IgD-negative memory B cell (primary cell): ENCODE measurements around the gene BTNL8. TPM values are rescaled to one million over a fixed set of nuclear protein-coding genes. Genes with fewer than 3 reads are reported as not detected.
A peak's percentile ranks its signal among the peaks of the same experiment; 100 is the strongest.
"Not testable (repeated sequence)": the region's sequence is repeated elsewhere in the genome, so short reads cannot be mapped to it uniquely, and the experiment has no call there.

Experiments used
- H3K27ac Mint-ChIP-seq, 3 donors: one replicate each; pipeline ENCODE4 v1.8.0; 2020 to 2022; ENCODE audit warnings: mild to moderate bottlenecking in 3 of 3, mixed read lengths in 3 of 3, moderate library complexity in 1 of 3
- H3K27me3 Mint-ChIP-seq: one replicate; pipeline ENCODE4 v1.8.0; 2021; ENCODE audit warnings: mixed read lengths
- H3K36me3 Mint-ChIP-seq: one replicate; pipeline ENCODE4 v1.8.0; 2020; ENCODE audit warnings: mild to moderate bottlenecking, mixed read lengths
- H3K4me1 Mint-ChIP-seq, 3 donors: one replicate each; pipeline ENCODE4 v1.8.0; 2020 to 2022; ENCODE audit warnings: mixed read lengths in 3 of 3, mild to moderate bottlenecking in 1 of 3
- H3K4me3 Mint-ChIP-seq, 4 donors: one replicate each; pipeline ENCODE4 v1.8.0; 2020 to 2022; ENCODE audit warnings: mild to moderate bottlenecking in 4 of 4, mixed read lengths in 4 of 4, moderate library complexity in 3 of 4
- H3K9me3 Mint-ChIP-seq, 3 donors: one replicate each; pipeline ENCODE4 v1.8.0; 2020 to 2021; ENCODE audit warnings: mixed read lengths in 3 of 3, mild to moderate bottlenecking in 1 of 3
- polyA plus RNA-seq: library from polyadenylated mRNA; unstranded; fragments of 300-500 nt; fragmentation: Illumina TruSeq; gene quantifications from one replicate; pipeline ENCODE4 v1.2.3, GENCODE V29; 2021

The BTNL8 gene
- polyA plus RNA-seq, 1 donor from 2014 or later, result not detected

DNA sequence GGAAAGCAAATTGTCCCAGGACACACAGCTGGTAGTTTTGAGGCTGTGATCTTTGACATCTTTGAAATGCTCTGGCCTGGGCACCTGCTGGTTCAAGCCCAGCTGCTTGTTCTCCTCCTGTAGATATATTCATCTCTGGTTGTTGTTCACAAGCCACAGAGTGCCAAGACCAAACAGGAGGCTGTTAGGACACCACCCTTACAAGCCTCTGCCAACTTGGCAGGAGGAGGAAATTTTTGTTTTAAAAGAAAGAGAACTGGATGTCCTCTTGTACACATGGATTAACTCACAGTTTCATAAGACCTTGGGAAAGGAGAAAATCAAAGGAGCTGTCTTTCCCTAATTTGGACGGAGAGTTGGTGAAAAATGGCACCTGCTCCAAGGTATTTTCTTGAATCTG lies 29.4 kb upstream of the BTNL8 start:
- H3K27me3 Mint-ChIP-seq, result peaks cover 5% of the 10 kb centered on the region
- peaks cover 0 to 7% (median 0%) of the 10 kb centered on the region in 3 donors for H3K4me1 Mint-ChIP-seq
- H3K36me3 Mint-ChIP-seq, result no peaks in the 10 kb centered on the region
- H3K4me3 Mint-ChIP-seq, result no peak overlapping the region
- no peak overlapping the region for H3K27ac Mint-ChIP-seq
- no peaks in the 10 kb centered on the region for H3K9me3 Mint-ChIP-seq

DNA sequence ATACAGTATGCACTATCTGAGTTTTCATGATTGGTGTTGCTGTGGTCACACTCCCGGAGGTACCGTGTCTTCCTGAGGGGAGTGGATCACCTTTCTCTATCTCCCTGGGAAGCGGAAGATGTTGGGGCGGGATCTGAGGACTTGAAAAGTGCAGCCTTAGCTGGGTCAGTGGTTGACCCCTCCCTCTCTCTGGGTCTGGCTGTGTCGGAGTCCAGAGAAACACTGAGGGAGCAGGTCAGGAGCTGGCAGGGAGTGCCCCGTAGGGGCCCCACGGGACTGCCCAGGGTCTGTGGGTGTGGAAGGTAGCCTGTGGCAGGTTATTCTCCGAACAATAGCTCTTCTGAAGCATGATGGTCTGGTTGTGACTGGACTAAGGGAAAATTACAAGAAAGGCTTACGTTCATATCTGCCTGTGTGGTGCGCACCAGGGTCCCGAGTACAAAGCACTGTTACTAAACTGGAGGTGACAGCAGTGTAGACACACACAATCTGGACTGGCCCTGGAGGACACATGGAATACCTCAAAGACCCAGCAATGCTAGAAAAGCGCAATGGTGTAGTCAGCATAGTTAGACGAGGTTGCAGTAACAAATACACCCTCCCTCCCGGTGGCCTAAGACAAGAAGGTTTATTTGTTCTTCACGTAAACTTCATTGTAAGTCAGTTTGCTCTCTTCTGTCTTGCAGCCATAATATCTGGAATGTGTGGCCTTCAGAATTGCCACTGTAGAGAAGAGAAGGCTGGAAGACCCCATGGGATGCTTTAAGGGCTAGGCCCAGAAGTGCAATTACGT lies 28.5 kb upstream of the BTNL8 start:
- H3K4me1 Mint-ChIP-seq, result peaks cover 0 to 7% (median 0%) of the 10 kb centered on the region in 3 donors
- H3K27ac Mint-ChIP-seq, result no peak overlapping the region
- no peaks in the 10 kb centered on the region for H3K36me3 Mint-ChIP-seq
- no peaks in the 10 kb centered on the region for H3K9me3 Mint-ChIP-seq
- H3K4me3 Mint-ChIP-seq, result no peak overlapping the region
- H3K27me3 Mint-ChIP-seq, result peaks cover 5% of the 10 kb centered on the region

GRCh38 chr5:180872419-180872818 lies 26.5 kb upstream of the BTNL8 start:
- H3K4me3 Mint-ChIP-seq, result no peak overlapping the region
- H3K27me3 Mint-ChIP-seq, result peaks cover 1% of the 10 kb centered on the region
- H3K36me3 Mint-ChIP-seq, result no peaks in the 10 kb centered on the region
- peaks cover 0 to 7% (median 0%) of the 10 kb centered on the region in 3 donors for H3K4me1 Mint-ChIP-seq
- no peaks in the 10 kb centered on the region for H3K9me3 Mint-ChIP-seq
- no peak overlapping the region for H3K27ac Mint-ChIP-seq

GRCh38 chr5:180873615-180874520 lies 25.1 kb upstream of the BTNL8 start:
- H3K9me3 Mint-ChIP-seq, result peaks cover 0 to 3% (median 0%) of the 10 kb centered on the region in 3 donors
- peaks cover 2% of the 10 kb centered on the region for H3K36me3 Mint-ChIP-seq
- H3K27ac Mint-ChIP-seq, result peak overlapping the region in 1 of 3 donors; percentile 63
- no peaks in the 10 kb centered on the region for H3K27me3 Mint-ChIP-seq
- no peak overlapping the region for H3K4me3 Mint-ChIP-seq
- peaks cover 0 to 6% (median 0%) of the 10 kb centered on the region in 3 donors for H3K4me1 Mint-ChIP-seq

DNA sequence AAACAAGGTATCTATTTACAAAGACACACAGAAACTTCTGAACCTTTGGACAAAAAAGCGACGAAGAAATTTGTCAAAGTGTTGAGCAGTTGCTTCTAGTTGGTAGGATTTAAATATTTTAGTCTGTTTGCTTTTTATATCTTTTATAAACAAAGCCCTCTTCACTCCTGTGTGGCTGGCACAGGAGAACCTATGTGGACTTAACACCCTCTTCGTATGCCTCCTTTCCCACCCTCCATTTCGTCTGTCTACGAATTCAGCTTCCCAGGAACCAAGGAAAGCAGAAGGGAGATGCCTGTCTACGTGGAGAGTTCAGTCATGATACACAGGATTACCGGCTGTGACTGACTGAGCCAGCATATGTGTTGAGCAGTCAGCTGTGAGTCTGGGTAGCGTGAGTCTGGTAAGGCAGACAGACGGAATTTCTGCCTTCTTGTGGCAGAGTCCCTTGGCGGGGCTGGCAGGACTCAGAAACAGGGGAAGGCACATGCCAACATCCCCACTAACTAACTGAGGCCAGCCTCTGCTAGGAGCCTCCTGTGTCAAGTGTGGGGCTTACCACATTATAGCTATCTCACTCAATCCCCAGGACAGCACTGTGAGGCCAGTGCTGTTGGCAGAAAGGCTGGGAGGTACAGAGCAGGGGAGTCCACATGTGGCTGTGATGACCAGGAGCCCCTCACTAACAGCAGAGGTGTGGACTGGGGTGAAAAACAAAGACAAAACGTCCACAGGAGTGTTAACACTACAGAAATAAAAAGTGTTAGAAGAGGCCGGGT lies 24.0 kb upstream of the BTNL8 start:
- Mint-ChIP-seq H3K27me3 (no peaks in the 10 kb centered on the region), H3K4me3 (no peak overlapping the region), H3K36me3 (peaks cover 2% of the 10 kb centered on the region), H3K27ac (peak overlapping the region in 1 of 3 donors; percentile 92), H3K4me1 (peaks cover 0 to 3% (median 0%) of the 10 kb centered on the region in 3 donors), H3K9me3 (peaks cover 0 to 3% (median 0%) of the 10 kb centered on the region in 3 donors)

DNA sequence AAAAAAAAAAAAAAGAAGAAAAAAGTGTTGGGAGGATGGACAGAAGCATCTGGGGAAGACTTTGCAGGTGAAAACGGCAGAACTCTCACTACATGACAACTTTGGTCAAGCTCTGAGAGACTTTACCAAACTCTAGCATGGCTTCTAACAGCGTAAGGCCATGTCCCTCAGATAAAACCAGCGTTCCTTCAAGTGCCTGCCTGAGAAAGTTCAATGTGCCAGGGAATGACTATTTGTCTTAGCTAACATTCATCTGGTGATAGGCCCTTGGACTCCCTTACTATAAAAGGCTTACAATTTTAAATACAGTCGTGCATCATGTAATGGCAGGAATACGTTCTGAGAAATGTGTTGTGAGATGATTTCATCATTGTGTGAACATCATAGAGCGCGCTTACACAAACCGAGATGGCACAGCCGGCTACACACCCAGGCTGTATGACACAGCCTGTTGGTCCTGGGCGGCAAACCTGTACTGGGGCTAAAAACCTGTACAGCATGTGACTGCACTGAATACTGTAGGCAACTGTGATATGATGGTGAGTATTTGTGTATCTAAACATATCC lies 23.0 kb upstream of the BTNL8 start:
- Mint-ChIP-seq H3K36me3 (peaks cover 2% of the 10 kb centered on the region), H3K9me3 (peaks cover 0 to 3% (median 0%) of the 10 kb centered on the region in 3 donors), H3K4me1 (peaks cover 0 to 3% (median 0%) of the 10 kb centered on the region in 3 donors), H3K4me3 (no peak overlapping the region), H3K27me3 (no peaks in the 10 kb centered on the region), H3K27ac (no peak overlapping the region)

DNA sequence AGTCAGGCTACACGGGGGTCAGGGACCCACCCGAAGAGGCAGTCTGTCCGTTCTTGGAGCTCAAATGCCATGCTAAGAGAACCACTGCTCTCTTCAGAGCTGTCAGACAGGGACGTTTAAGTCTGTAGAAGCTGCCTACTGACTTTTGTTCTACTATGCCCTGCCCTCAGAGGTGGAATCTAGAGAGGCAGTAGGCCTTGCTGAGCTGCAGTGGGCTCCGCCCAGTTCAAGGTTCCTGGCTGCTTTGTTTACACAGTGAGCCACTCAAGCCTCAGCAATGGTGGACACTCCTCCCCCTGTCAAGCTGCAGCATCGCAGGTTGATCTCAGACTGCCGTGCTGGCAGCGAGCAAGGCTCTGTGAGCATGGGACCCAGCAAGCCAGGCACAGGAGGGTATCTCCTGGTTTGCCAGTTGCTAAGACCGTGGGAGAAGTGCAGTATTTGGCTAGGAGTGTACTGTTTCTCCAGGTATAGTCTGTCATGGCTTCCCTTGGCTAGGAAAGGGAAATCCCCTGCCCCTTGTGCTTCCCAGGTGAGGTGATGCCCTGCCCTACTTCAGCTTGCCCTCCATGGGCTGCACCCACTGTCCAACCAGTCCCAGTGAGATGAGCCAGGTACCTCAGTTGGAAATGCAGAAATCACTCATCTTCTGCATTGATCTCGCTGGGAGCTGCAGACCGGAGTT lies 13.0 kb upstream of the BTNL8 start:
- H3K27me3 Mint-ChIP-seq, result peaks cover 22% of the 10 kb centered on the region
- not testable (repeated sequence) for H3K4me3 Mint-ChIP-seq, H3K9me3 Mint-ChIP-seq, H3K27ac Mint-ChIP-seq, H3K4me1 Mint-ChIP-seq, H3K36me3 Mint-ChIP-seq

DNA sequence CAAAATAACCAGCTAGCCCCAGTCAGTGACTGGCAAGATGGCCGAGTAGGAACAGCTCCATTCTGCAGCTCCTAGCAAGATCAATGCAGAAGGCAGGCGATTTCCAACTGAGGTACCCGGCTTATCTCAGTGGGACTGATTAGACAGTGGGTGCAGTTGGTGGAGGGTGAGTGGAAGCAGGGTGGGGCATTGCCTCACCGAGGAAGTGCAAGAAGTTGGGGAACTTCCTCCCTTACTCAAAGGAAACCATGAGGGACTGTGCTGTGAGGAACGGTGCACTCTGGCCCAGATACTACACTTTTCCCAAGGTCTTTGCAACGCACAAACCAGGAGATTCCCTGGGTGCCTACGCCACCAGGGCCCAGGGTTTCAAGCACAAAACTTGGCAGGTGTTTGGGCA lies 9.6 kb upstream of the BTNL8 start:
- Mint-ChIP-seq H3K9me3 (peaks cover 0 to 2% (median 0%) of the 10 kb centered on the region in 3 donors), H3K4me1 (peaks cover 0 to 3% (median 0%) of the 10 kb centered on the region in 3 donors), H3K36me3 (no peaks in the 10 kb centered on the region), H3K27ac (no peak overlapping the region), H3K27me3 (peaks cover 27% of the 10 kb centered on the region), H3K4me3 (no peak overlapping the region)

GRCh38 chr5:180895330-180895729 lies 3.6 kb upstream of the BTNL8 start:
- not testable (repeated sequence) for H3K4me1 Mint-ChIP-seq, H3K4me3 Mint-ChIP-seq, H3K36me3 Mint-ChIP-seq, H3K9me3 Mint-ChIP-seq, H3K27ac Mint-ChIP-seq
- H3K27me3 Mint-ChIP-seq, result peaks cover 14% of the 10 kb centered on the region

GRCh38 chr5:180900178-180900577 lies 1.2 kb downstream of the BTNL8 start:
- Mint-ChIP-seq H3K27ac (no peak overlapping the region), H3K4me3 (no peak overlapping the region), H3K27me3 (no peaks in the 10 kb centered on the region)

GRCh38 chr5:180901319-180902009 lies 2.5 kb downstream of the BTNL8 start:
- Mint-ChIP-seq H3K27me3 (peaks cover 1% of the 10 kb centered on the region), H3K36me3 (peaks cover 3% of the 10 kb centered on the region), H3K4me3 (peak overlapping the region in 1 of 4 donors; percentile 37), H3K4me1 (no peaks in the 10 kb centered on the region), H3K27ac (peak overlapping the region in 1 of 3 donors; percentile 7), H3K9me3 (peaks cover 0 to 4% (median 1%) of the 10 kb centered on the region in 3 donors)

More at GRCh38 chr5:180900178-180900577, 1.2 kb downstream of the BTNL8 start:
- peaks cover 0 to 2% (median 0%) of the 10 kb centered on the region in 3 donors for H3K9me3 Mint-ChIP-seq
- peaks cover 3% of the 10 kb centered on the region for H3K36me3 Mint-ChIP-seq
- no peaks in the 10 kb centered on the region for H3K4me1 Mint-ChIP-seq

DNA sequence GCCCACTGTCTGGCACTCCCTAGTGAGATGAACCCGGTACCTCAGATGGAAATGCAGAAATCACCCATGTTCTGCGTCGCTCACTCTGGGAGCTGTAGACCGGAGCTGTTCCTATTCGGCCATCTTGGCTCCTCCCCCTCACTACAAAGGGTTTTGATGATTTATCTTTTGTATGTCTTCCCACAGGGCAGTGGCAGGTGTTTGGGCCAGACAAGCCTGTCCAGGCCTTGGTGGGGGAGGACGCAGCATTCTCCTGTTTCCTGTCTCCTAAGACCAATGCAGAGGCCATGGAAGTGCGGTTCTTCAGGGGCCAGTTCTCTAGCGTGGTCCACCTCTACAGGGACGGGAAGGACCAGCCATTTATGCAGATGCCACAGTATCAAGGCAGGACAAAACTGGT lies 9.4 kb downstream of the BTNL8 start:
- H3K4me1 Mint-ChIP-seq, result peaks cover 0 to 3% (median 0%) of the 10 kb centered on the region in 3 donors
- H3K27me3 Mint-ChIP-seq, result peaks cover 11% of the 10 kb centered on the region
- H3K36me3 Mint-ChIP-seq, result peaks cover 3% of the 10 kb centered on the region
- no peak overlapping the region for H3K27ac Mint-ChIP-seq
- H3K4me3 Mint-ChIP-seq, result no peak overlapping the region
- peaks cover 0 to 3% (median 2%) of the 10 kb centered on the region in 3 donors for H3K9me3 Mint-ChIP-seq

GRCh38 chr5:180908998-180909731 lies 10.2 kb downstream of the BTNL8 start:
- no peak overlapping the region for H3K4me3 Mint-ChIP-seq

More at GRCh38 chr5:180908998-180909731, 10.2 kb downstream of the BTNL8 start:
- H3K27ac Mint-ChIP-seq, result no peak overlapping the region
- peaks cover 0 to 3% (median 0%) of the 10 kb centered on the region in 3 donors for H3K4me1 Mint-ChIP-seq
- peaks cover 11% of the 10 kb centered on the region for H3K27me3 Mint-ChIP-seq
- peaks cover 0 to 3% (median 2%) of the 10 kb centered on the region in 3 donors for H3K9me3 Mint-ChIP-seq
- peaks cover 3% of the 10 kb centered on the region for H3K36me3 Mint-ChIP-seq
